ENCODE data around the gene SOX8. TPM values are rescaled to one million over a fixed set of nuclear protein-coding genes. Genes with fewer than 3 reads are reported as not detected.

SOX8 gene
- total RNA-seq, 1 experiment from 2014 or later = 5.2 TPM

DNA sequence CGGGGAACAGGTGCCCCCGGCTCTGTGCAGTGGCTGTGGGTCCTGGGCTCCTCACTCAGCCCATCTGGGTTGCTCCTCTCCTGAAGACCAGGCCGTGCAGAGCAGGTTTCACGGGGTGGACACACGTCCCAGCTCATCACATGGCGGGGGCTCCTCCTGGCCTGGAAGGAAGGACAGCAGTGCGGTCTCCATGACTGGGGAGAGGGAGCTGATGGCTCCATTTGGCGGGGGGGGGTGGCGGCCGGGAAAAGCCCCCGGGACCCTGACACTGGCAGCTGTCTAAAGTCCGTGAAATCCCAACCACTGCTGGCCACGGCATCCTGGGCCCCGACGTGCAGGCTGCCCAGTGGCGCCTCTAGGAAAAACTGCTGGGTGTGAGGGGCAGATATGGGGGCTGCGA is 19.0 kb downstream of the SOX8 start (continued):
- TF ChIP-seq, protein P1, sequence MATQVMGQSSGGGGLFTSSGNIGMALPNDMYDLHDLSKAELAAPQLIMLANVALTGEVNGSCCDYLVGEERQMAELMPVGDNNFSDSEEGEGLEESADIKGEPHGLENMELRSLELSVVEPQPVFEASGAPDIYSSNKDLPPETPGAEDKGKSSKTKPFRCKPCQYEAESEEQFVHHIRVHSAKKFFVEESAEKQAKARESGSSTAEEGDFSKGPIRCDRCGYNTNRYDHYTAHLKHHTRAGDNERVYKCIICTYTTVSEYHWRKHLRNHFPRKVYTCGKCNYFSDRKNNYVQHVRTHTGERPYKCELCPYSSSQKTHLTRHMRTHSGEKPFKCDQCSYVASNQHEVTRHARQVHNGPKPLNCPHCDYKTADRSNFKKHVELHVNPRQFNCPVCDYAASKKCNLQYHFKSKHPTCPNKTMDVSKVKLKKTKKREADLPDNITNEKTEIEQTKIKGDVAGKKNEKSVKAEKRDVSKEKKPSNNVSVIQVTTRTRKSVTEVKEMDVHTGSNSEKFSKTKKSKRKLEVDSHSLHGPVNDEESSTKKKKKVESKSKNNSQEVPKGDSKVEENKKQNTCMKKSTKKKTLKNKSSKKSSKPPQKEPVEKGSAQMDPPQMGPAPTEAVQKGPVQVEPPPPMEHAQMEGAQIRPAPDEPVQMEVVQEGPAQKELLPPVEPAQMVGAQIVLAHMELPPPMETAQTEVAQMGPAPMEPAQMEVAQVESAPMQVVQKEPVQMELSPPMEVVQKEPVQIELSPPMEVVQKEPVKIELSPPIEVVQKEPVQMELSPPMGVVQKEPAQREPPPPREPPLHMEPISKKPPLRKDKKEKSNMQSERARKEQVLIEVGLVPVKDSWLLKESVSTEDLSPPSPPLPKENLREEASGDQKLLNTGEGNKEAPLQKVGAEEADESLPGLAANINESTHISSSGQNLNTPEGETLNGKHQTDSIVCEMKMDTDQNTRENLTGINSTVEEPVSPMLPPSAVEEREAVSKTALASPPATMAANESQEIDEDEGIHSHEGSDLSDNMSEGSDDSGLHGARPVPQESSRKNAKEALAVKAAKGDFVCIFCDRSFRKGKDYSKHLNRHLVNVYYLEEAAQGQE (IDR thresholded peaks at IDR 0.05; ENCODE audit: low read depth) = no peak
- TF ChIP-seq SRF (IDR thresholded peaks at IDR 0.05; ENCODE audit: low read depth) = no peak

DNA sequence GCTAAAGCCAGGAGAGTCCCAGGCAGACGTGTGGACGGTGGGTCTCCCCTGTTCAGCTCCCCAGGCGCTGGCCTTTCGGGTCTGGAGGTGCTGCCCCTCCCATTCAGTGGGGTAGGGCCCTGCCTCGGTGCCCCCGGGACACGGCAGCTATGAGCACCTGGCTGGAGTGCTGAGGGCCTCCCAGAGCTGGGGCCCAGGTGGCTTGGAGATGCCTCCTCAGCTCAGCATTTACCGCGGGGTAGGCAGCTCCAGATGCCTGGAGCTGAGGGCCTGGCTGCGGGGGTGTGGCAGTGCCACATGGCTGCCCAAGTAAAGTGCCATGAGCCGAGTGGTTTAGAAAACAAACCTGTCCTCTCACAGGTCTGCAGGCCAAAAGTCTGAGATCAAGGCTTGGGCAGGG is 19.5 kb downstream of the SOX8 start:
- no peaks in the 10 kb centered on the region for H3K9me2 ChIP-seq (ENCODE audit: insufficient read depth)
- H4K20me1 ChIP-seq (ENCODE audit: insufficient read depth) = no peaks in the 10 kb centered on the region
- peaks cover 35 to 46% of the 10 kb centered on the region in 2 experiments for H3K4me1 ChIP-seq (ENCODE audit: control insufficient read depth in 1 of 2, insufficient read depth in 2 of 2, low read length in 2 of 2)
- DNase-seq (ENCODE audit: low read depth, low spot score) (no peak), ATAC-seq (no peak)
- BruUV-seq (replicated peaks) = no TSS peak
- no peaks in the 10 kb centered on the region for H3K36me3 ChIP-seq (ENCODE audit: control insufficient read depth in 1 of 2, insufficient read depth in 2 of 2, low read length in 2 of 2)
- H3K9ac ChIP-seq (ENCODE audit: low read length) = no peak overlapping the region
- intact Hi-C loops (cut with micrococcal nuclease) = no loop called here
- RAD21 ChIA-PET (ENCODE audit: low non-redundant PET in 1 of 2, low total read pairs in 2 of 2, uncharacterized antibody in 2 of 2, unreplicated experiment in 2 of 2) = no interaction called here
- no peaks in the 10 kb centered on the region; a peak in 1 of 4 replicates for H3K9me3 ChIP-seq (ENCODE audit: control insufficient read depth in 1 of 2, insufficient read depth in 1 of 2, low read depth in 1 of 2, low read length in 2 of 2)
- H2AFZ ChIP-seq (ENCODE audit: low read depth, low read length, poor library complexity, severe bottlenecking) = no peak overlapping the region
- no peak overlapping the region for H3K4me2 ChIP-seq (ENCODE audit: low read length)
- no peak overlapping the region for H3K27ac ChIP-seq (ENCODE audit: low read depth, low read length)
- TF ChIP-seq, protein P2, sequence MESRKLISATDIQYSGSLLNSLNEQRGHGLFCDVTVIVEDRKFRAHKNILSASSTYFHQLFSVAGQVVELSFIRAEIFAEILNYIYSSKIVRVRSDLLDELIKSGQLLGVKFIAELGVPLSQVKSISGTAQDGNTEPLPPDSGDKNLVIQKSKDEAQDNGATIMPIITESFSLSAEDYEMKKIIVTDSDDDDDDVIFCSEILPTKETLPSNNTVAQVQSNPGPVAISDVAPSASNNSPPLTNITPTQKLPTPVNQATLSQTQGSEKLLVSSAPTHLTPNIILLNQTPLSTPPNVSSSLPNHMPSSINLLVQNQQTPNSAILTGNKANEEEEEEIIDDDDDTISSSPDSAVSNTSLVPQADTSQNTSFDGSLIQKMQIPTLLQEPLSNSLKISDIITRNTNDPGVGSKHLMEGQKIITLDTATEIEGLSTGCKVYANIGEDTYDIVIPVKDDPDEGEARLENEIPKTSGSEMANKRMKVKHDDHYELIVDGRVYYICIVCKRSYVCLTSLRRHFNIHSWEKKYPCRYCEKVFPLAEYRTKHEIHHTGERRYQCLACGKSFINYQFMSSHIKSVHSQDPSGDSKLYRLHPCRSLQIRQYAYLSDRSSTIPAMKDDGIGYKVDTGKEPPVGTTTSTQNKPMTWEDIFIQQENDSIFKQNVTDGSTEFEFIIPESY (IDR thresholded peaks at IDR 0.05; ENCODE audit: extremely low read depth, insufficient replicate concordance, low read length) = no peak
- TF ChIP-seq SIN3A (IDR thresholded peaks at IDR 0.05; ENCODE audit: low read depth) = no peak
- no peak for TF ChIP-seq CBX3 (IDR thresholded peaks at IDR 0.05; ENCODE audit: low read depth)
- no peak for TF ChIP-seq EGR1 (IDR thresholded peaks at IDR 0.05; ENCODE audit: low read depth)
- no peak for TF ChIP-seq FOSL1 (IDR thresholded peaks at IDR 0.05; ENCODE audit: low read depth)
- no peak for TF ChIP-seq SP1 (IDR thresholded peaks at IDR 0.05; ENCODE audit: low read depth)
- TF ChIP-seq ZNF274 (IDR thresholded peaks at IDR 0.05; ENCODE audit: low read depth, low read length) = no peak
- no peak for TF ChIP-seq JUND (IDR thresholded peaks at IDR 0.05)
- no peak for TF ChIP-seq ELF1 (IDR thresholded peaks at IDR 0.05; ENCODE audit: borderline replicate concordance, low read depth)
- no peak for TF ChIP-seq RAD21 (IDR thresholded peaks at IDR 0.05; ENCODE audit: low read depth)
- no peak for TF ChIP-seq CEBPB (IDR thresholded peaks at IDR 0.05; ENCODE audit: low read depth)
- TF ChIP-seq, protein P3, sequence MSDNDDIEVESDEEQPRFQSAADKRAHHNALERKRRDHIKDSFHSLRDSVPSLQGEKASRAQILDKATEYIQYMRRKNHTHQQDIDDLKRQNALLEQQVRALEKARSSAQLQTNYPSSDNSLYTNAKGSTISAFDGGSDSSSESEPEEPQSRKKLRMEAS (IDR thresholded peaks at IDR 0.05) = no peak
- TF ChIP-seq POLR2AphosphoS5 (IDR thresholded peaks at IDR 0.05; ENCODE audit: low read depth, low read length) = no peak
- TF ChIP-seq POLR2A (IDR thresholded peaks at IDR 0.05; ENCODE audit: borderline replicate concordance, extremely low read depth, insufficient read depth, insufficient read length) = no peak
- TF ChIP-seq EZH2 (IDR thresholded peaks at IDR 0.05) = no peak
- H3K79me2 ChIP-seq (ENCODE audit: insufficient read depth, low read length) = no peaks in the 10 kb centered on the region
- no peak overlapping the region for H3K4me3 ChIP-seq (replicated peaks in 1 of 2; ENCODE audit: low read depth in 1 of 2, low read length in 2 of 2)
- CTCF ChIA-PET = no interaction called here
- POLR2A ChIA-PET = no interaction called here
- peaks cover 68% of the 10 kb centered on the region for H3K27me3 ChIP-seq (ENCODE audit: insufficient read depth, low read length)
